Memory B cell (primary cell): ENCODE results near the gene CLPTM1L.

Experiments used
- ATAC-seq: fragments of 150-1000 bp; cut with Tn5 transposase; 2 replicates; pipeline ENCODE4 v1.10.0; 2021; ENCODE audit warnings: low read depth, mild to moderate bottlenecking, moderate library complexity
- DNase-seq, 2 donors: peaks; one replicate each; pipeline ENCODE4 v3.0.0; 2022; ENCODE audit warnings: low spot score in 2 of 2
- H3K27ac Mint-ChIP-seq: one replicate; pipeline ENCODE4 v1.8.0; 2022; ENCODE audit warnings: mild to moderate bottlenecking, moderate library complexity, mixed read lengths
- H3K27me3 Mint-ChIP-seq: one replicate; pipeline ENCODE4 v1.8.0; 2022; ENCODE audit warnings: mixed read lengths
- H3K36me3 Mint-ChIP-seq: one replicate; pipeline ENCODE4 v1.8.0; 2022; ENCODE audit warnings: mild to moderate bottlenecking, mixed read lengths
- H3K4me1 Mint-ChIP-seq: one replicate; pipeline ENCODE4 v1.8.0; 2022; ENCODE audit warnings: mixed read lengths
- H3K4me3 Mint-ChIP-seq: one replicate; pipeline ENCODE4 v1.8.0; 2022; ENCODE audit warnings: mild to moderate bottlenecking, moderate library complexity, mixed read lengths
- H3K9me3 Mint-ChIP-seq: one replicate; pipeline ENCODE4 v1.8.0; 2022; ENCODE audit warnings: mixed read lengths

Gene CLPTM1L

DNA sequence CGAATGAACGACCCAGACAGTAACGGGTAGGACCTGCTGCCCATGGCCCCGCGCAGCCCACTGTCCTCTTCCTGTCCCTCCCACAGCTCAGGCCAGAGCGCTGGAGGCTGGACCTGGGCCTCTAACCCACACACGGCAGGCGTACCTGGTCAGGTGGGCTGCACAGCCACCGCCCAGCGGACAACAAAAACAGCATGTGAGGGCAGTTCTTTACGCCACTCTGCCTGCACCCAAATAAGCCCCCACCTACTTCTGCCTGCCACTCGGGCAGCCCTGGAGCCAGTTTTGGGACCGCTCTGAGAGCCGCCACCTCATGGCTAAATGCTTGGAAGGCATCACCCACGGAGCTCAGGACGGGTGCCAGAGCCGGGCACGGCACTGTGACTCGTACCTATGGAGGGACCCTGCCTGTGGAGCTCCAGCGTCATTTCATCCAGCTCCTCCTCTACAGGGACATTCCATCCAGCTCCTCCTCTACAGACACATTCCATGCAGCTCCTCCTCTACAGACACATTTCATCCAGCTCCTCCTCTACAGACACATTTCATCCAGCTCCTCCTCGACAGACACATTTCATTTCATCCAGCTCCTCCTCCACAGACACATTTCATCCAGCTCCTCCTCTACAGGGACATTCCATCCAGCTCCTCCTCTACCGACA lies 18.9 kb downstream of the CLPTM1L start:
- H3K4me1 Mint-ChIP-seq = peaks cover 24% of the 10 kb centered on the region
- H3K4me3 Mint-ChIP-seq = no peak overlapping the region
- DNase-seq = no peak
- H3K9me3 Mint-ChIP-seq = no peaks in the 10 kb centered on the region
- no peak for ATAC-seq
- peak overlapping the region; percentile 9 for H3K27ac Mint-ChIP-seq
- H3K36me3 Mint-ChIP-seq = peaks cover 33% of the 10 kb centered on the region
- no peaks in the 10 kb centered on the region for H3K27me3 Mint-ChIP-seq

DNA sequence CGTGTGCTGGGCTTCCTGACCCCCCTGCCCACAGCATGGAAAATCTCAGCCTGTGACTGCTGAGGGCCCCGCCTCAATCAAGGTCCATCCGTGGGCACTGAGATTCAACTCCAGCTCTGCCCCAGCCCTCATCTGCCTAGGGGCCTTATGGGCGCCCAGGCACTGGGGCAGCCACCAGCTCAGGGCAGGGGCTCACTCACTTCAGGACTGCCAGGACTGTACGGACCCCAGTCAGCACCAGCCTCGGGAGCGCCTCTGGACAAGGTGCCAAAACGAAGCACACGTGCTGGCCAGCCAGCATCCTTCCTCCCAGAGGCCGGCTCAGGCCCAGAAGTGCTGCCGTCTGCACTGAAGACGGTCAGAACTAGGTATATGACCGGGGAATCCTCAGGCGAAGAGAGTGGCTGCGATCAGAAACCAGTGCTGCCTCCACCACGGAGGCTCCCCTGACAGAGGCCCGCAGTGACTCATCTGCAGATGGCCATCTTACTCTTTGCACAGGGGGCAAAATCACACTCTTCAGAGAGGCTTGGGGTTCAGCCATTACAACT lies 19.6 kb downstream of the CLPTM1L start:
- Mint-ChIP-seq H3K4me1 (peaks cover 24% of the 10 kb centered on the region), H3K9me3 (no peaks in the 10 kb centered on the region), H3K27me3 (no peaks in the 10 kb centered on the region), H3K27ac (no peak overlapping the region), H3K4me3 (no peak overlapping the region), H3K36me3 (peaks cover 36% of the 10 kb centered on the region)
- ATAC-seq = no peak
- no peak for DNase-seq

GRCh38 chr5:1324719-1325190 lies 20.1 kb downstream of the CLPTM1L start:
- no peak overlapping the region for H3K4me3 Mint-ChIP-seq
- H3K36me3 Mint-ChIP-seq = peaks cover 36% of the 10 kb centered on the region
- H3K9me3 Mint-ChIP-seq = no peaks in the 10 kb centered on the region
- DNase-seq (no peak), ATAC-seq (no peak)
- no peak overlapping the region for H3K27ac Mint-ChIP-seq
- H3K4me1 Mint-ChIP-seq = peaks cover 24% of the 10 kb centered on the region
- no peaks in the 10 kb centered on the region for H3K27me3 Mint-ChIP-seq

GRCh38 chr5:1324301-1324700 lies 20.6 kb downstream of the CLPTM1L start:
- Mint-ChIP-seq H3K4me1 (peaks cover 24% of the 10 kb centered on the region), H3K4me3 (no peak overlapping the region), H3K9me3 (no peaks in the 10 kb centered on the region), H3K36me3 (peaks cover 38% of the 10 kb centered on the region), H3K27ac (no peak overlapping the region), H3K27me3 (no peaks in the 10 kb centered on the region)
- DNase-seq = no peak
- ATAC-seq = no peak

DNA sequence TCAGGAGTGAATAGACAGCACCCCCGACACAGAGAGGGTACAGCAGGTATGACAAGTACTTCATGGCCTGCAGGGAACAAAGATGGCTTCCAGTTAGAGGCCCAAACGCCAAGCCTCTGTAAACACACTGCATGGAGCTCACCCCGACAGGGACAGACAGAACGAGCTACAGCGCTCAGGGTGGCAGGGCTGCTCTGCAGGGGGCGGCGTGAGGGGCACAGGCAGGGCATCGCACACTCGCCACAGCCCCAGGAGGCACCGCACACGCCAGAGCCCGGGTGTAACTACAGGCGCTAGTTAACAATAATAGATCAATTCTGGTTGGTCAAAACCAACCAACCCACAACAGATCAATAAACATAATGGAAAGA lies 21.1 kb downstream of the CLPTM1L start:
- no peaks in the 10 kb centered on the region for H3K9me3 Mint-ChIP-seq
- no peaks in the 10 kb centered on the region for H3K27me3 Mint-ChIP-seq
- H3K4me1 Mint-ChIP-seq = peaks cover 23% of the 10 kb centered on the region
- no peak overlapping the region for H3K27ac Mint-ChIP-seq
- ATAC-seq (no peak), DNase-seq (no peak)
- H3K36me3 Mint-ChIP-seq = peaks cover 39% of the 10 kb centered on the region
- no peak overlapping the region for H3K4me3 Mint-ChIP-seq

DNA sequence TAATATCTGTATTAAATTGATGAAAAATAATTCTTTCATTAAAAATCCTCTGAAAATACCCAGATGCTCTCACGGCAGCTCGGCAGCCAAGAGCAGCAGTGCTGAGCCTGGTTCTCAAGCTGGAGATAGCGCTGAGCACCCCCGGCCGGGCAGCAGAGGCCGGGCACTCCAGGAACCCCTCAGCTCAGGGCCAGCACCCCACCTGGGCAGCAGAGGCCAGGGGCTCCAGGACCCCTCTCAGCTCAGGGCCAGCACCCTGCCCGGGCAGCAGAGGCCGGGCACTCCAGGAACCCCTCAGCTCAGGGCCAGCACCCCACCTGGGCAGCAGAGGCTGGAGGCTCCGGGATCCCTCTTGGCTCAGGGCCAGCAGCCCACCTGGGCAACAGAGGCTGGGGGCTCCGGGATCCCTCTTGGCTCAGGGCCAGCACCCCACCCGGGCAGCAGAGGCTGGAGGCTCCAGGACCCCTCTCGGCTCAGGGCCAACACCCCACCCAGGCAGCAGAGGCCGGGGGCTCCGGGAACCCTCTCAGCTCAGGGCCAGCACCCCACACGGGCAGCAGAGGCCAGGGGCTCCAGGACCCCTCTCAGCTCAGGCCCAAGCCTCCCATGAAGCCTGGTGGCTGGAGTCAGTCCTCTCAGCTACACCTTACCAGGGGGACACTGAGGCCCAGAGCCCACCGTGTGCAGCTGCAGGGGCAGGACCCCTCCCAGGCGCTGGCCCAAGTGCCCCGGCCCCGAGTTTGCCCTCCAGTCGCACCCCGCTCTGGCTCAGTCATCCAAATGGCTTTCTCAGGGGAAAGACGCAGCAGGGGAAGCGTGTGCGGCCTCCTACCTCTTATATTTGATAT lies 21.7 kb downstream of the CLPTM1L start:
- no peak overlapping the region for H3K27ac Mint-ChIP-seq

GRCh38 chr5:1322036-1322900 lies 22.6 kb downstream of the CLPTM1L start:
- H3K27ac Mint-ChIP-seq = no peak overlapping the region
- peaks cover 34% of the 10 kb centered on the region for H3K36me3 Mint-ChIP-seq
- peaks cover 14% of the 10 kb centered on the region for H3K4me1 Mint-ChIP-seq
- H3K9me3 Mint-ChIP-seq = no peaks in the 10 kb centered on the region
- DNase-seq (no peak), ATAC-seq (no peak)
- no peak overlapping the region for H3K4me3 Mint-ChIP-seq
- no peaks in the 10 kb centered on the region for H3K27me3 Mint-ChIP-seq

More for the DNA sequence above, 21.7 kb downstream of the CLPTM1L start:
- no peak for ATAC-seq
- no peaks in the 10 kb centered on the region for H3K27me3 Mint-ChIP-seq
- H3K36me3 Mint-ChIP-seq = peaks cover 37% of the 10 kb centered on the region
- H3K4me3 Mint-ChIP-seq = no peak overlapping the region
- DNase-seq = no peak
- H3K9me3 Mint-ChIP-seq = no peaks in the 10 kb centered on the region
- peaks cover 17% of the 10 kb centered on the region for H3K4me1 Mint-ChIP-seq

GRCh38 chr5:1321576-1321975 lies 23.3 kb downstream of the CLPTM1L start:
- H3K4me3 Mint-ChIP-seq = no peak overlapping the region
- no peaks in the 10 kb centered on the region for H3K27me3 Mint-ChIP-seq
- H3K27ac Mint-ChIP-seq = peak overlapping the region; percentile 18
- H3K4me1 Mint-ChIP-seq = peaks cover 12% of the 10 kb centered on the region
- ATAC-seq (no peak), DNase-seq (no peak)
- peaks cover 27% of the 10 kb centered on the region for H3K36me3 Mint-ChIP-seq
- no peaks in the 10 kb centered on the region for H3K9me3 Mint-ChIP-seq

- Mint-ChIP-seq H3K27ac (no peak overlapping the region), H3K27me3 (no peaks in the 10 kb centered on the region), H3K4me3 (no peak overlapping the region), H3K9me3 (no peaks in the 10 kb centered on the region), H3K4me1 (peaks cover 13% of the 10 kb centered on the region), H3K36me3 (peaks cover 21% of the 10 kb centered on the region)
- DNase-seq (no peak), ATAC-seq (no peak)
These were observed 24.2 kb downstream of the CLPTM1L start for GRCh38 chr5:1320436-1321344.

DNA sequence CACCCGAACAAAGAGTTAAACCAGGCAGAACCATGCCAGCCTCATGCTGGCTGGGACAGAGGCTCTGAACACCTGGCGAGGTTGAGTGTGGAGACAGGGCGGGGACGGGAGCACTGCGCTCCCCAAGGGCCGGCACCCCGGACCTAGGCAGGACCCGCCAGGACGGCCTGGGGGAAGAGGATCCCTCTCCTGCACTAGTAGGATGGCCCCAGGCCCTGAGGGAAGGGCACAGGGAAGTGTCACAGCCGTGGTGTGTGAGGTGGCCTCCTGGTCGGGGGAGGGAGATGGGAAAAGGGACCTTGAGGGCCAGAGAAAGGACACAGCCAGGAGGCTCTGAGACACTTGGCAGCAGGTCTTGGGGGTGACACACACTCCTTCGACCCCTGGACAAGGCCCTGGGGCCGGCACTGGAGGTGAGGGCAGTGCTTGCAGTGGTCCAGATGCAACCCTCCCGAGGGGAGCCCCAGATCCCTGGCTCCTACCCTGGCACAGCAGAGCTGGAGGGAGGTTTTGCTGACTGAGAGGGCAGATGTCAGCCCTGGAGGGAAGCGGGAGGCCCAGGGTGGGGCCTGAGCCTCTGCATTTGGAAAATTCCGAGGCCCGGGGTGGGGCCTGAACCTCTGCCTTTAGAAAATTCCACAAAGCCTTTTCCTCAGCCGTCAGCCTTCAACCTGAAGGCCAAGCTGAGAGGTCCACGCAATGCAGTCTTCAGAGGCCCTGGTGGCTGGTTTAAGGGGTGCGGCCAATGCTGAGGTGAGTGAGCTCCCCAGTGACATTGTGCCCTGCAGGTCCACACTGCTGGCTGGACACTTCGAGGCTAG lies 25.3 kb downstream of the CLPTM1L start:
- H3K4me1 Mint-ChIP-seq = peaks cover 13% of the 10 kb centered on the region
- H3K27me3 Mint-ChIP-seq = no peaks in the 10 kb centered on the region
- DNase-seq (no peak), ATAC-seq (no peak)
- no peaks in the 10 kb centered on the region for H3K9me3 Mint-ChIP-seq
- no peak overlapping the region for H3K27ac Mint-ChIP-seq
- no peak overlapping the region for H3K4me3 Mint-ChIP-seq
- H3K36me3 Mint-ChIP-seq = peaks cover 21% of the 10 kb centered on the region

DNA sequence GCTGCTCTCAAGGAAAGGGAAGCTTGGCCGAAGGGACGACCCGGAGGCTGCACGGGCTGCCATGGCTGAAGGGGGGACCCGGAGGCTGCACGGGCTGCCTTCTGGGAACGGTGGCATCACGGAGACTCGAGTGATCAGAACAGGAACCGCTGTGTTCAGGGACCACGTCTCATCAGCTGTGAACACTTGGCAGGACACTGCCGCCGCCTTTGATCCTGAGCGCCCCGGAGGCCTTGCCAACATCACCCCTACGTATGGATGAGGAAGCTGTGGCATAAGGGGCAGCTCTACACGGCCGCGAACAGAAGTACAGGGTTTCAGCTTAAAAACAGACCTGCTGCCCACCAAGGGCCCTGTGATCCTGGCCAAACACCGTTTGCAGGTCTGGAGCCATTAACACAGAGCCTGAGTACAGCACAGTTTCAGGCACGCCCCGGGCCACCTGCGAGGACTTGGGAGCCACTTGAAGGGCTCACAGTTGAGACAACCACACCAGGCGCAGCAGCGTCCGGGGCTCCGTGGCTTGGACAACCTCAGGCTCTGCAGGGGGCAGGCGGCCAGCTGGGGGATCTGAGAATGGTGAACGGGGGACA lies 26.1 kb downstream of the CLPTM1L start:
- Mint-ChIP-seq H3K27ac (no peak overlapping the region), H3K4me3 (no peak overlapping the region), H3K4me1 (peaks cover 13% of the 10 kb centered on the region), H3K9me3 (no peaks in the 10 kb centered on the region), H3K27me3 (no peaks in the 10 kb centered on the region), H3K36me3 (peaks cover 21% of the 10 kb centered on the region)
- no peak for ATAC-seq
- DNase-seq = no peak

DNA sequence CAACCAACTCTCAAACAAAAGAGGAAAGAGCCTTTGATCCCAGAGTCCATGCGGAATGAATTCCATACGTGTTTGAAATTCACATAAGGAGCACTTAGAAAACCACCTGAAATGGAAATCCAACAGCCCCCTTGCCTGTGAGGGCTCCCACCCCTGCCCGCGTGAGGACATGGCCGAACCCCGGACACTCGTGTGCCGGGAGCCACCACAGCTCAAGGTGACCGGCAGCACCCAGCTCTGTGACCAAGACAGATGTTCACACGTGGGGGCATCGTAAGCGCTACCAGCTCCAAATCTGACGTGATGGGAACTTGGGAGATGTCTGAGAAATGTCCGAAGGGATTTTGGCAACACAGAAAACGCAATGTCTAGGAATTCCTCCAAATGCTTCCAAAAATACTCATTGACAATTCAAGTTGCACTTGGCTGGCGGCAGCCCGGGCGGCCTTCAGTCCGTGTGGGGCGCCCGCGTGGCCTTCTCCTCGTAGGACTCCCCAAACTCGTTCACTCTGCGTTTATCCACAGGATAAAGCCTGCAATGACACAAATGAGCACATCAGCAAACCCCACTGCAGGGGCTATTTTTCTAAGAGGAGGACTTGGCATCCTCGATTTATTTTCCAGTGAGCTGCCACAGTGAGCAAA lies 26.9 kb downstream of the CLPTM1L start:
- ATAC-seq = no peak
- Mint-ChIP-seq H3K36me3 (peaks cover 21% of the 10 kb centered on the region), H3K27ac (no peak overlapping the region)

More for the DNA sequence above, 26.9 kb downstream of the CLPTM1L start:
- Mint-ChIP-seq H3K4me1 (peaks cover 19% of the 10 kb centered on the region), H3K27me3 (no peaks in the 10 kb centered on the region), H3K9me3 (no peaks in the 10 kb centered on the region), H3K4me3 (no peak overlapping the region)
- no peak for DNase-seq
